ENCODE measurements around the gene PLIN4.
"Not testable (repeated sequence)": the region's sequence is repeated elsewhere in the genome, so short reads cannot be mapped to it uniquely, and the experiment has no call there.

PLIN4 gene

GRCh38 chr19:4543842-4544647 is 25.8 kb upstream of the PLIN4 start:
- DNase-seq (ENCODE audit: low read depth in 2 of 2), result no peak

GRCh38 chr19:4542896-4543841 is 24.9 kb upstream of the PLIN4 start:
- no peak for DNase-seq (ENCODE audit: low read depth in 2 of 2)

GRCh38 chr19:4541806-4542145 is 23.5 kb upstream of the PLIN4 start:
- DNase-seq (ENCODE audit: low read depth in 2 of 2), result not testable (repeated sequence)

GRCh38 chr19:4541114-4541805 is 23.0 kb upstream of the PLIN4 start:
- DNase-seq (ENCODE audit: low read depth in 2 of 2), result no peak

- no peak for DNase-seq (ENCODE audit: low read depth in 2 of 2)
Observed at GRCh38 chr19:4539693-4540581, 21.7 kb upstream of the PLIN4 start, which contains the start of gene LRG1. LRG1 (minus strand) TSS chr19:4540036; CDS start chr19:4540013, 23 bp downstream.

- no peak for DNase-seq (ENCODE audit: low read depth in 2 of 2)
Observed at GRCh38 chr19:4539169-4539692, 20.9 kb upstream of the PLIN4 start.

- no peak for DNase-seq (ENCODE audit: low read depth in 2 of 2)
Observed at GRCh38 chr19:4538601-4538954, 20.3 kb upstream of the PLIN4 start.

- no peak for DNase-seq (ENCODE audit: low read depth in 2 of 2)
Observed at GRCh38 chr19:4537953-4538600, 19.8 kb upstream of the PLIN4 start.

- DNase-seq (ENCODE audit: low read depth in 2 of 2), result no peak
Observed at GRCh38 chr19:4536798-4537197, 18.5 kb upstream of the PLIN4 start.

- peak; percentile 3 to 17 for DNase-seq (ENCODE audit: low read depth in 2 of 2)
Observed at GRCh38 chr19:4534836-4535658, 16.8 kb upstream of the PLIN4 start, which contains the start of gene PLIN5. PLIN5 (minus strand) TSS chr19:4535224; CDS start chr19:4534074, 1,150 bp downstream.

- no peak for DNase-seq (ENCODE audit: low read depth in 2 of 2)
Observed at GRCh38 chr19:4533835-4534424, 15.6 kb upstream of the PLIN4 start.

GRCh38 chr19:4533334-4533733 is 15.0 kb upstream of the PLIN4 start:
- DNase-seq (ENCODE audit: low read depth in 2 of 2), result no peak

- no peak for DNase-seq (ENCODE audit: low read depth in 2 of 2)
Observed at GRCh38 chr19:4531562-4532165, 13.4 kb upstream of the PLIN4 start.

GRCh38 chr19:4529924-4530522 is 11.7 kb upstream of the PLIN4 start:
- no peak for DNase-seq (ENCODE audit: low read depth in 2 of 2)

GRCh38 chr19:4528843-4529242 is 10.6 kb upstream of the PLIN4 start:
- DNase-seq (ENCODE audit: low read depth in 2 of 2), result no peak

- not testable (repeated sequence) for DNase-seq (ENCODE audit: low read depth in 2 of 2)
Observed at GRCh38 chr19:4527377-4527776, 9.1 kb upstream of the PLIN4 start.

- no peak for DNase-seq (ENCODE audit: low read depth in 2 of 2)
Observed at GRCh38 chr19:4525563-4526002, 7.3 kb upstream of the PLIN4 start.

All from stimulated activated CD8-positive, alpha-beta memory T cell treated with anti-CD3 and anti-CD28 coated beads, Interleukin-15, amount 100 ng/mL, for 4 hours (primary cell).